PFSK-1 (cell line): ENCODE data around the gene GDI1.

Experiments
- POLR2AphosphoS5 ChIP-seq: IDR thresholded peaks from 2 replicates; pipeline ENCODE4 v1.6.1; 2012; ENCODE audit warnings: low read depth, mild to moderate bottlenecking, control low read depth, low read length, moderate library complexity
- REST ChIP-seq, 2 experiments: IDR thresholded peaks; 2 replicates each; pipeline versions ENCODE4 v1.6.1 to v1.8.0; 2011 to 2012; ENCODE audit warnings: low read depth in 2 of 2, low read length in 2 of 2, control low read depth in 1 of 2, inconsistent platforms in 1 of 2, mild to moderate bottlenecking in 1 of 2, moderate library complexity in 1 of 2; ENCODE audit not compliant: insufficient read depth in 1 of 2
- TAF1 ChIP-seq: IDR thresholded peaks from 2 replicates; pipeline ENCODE4 v1.6.1; 2012; ENCODE audit warnings: low read length, control low read depth, borderline replicate concordance; ENCODE audit not compliant: insufficient read depth

GRCh38 chrX:154449618-154450017 lies 12.7 kb downstream of the GDI1 start:
- TF ChIP-seq TAF1 = no peak
- TF ChIP-seq POLR2AphosphoS5 = no peak
- TF ChIP-seq REST (IDR thresholded peaks at IDR 0.05; ENCODE audit: insufficient read depth in 1 of 2, low read depth in 2 of 2, low read length in 2 of 2) = no peak
